Neural crest cell (in vitro differentiated cells): Measurements from ENCODE around the gene CMIP. TPM values are rescaled to one million over a fixed set of nuclear protein-coding genes. Genes with fewer than 3 reads are reported as not detected.

Source experiments
- DNase-seq: peaks from one replicate; pipeline ENCODE4 v3.0.0; 2021; ENCODE audit warnings: low read depth, mixed read lengths, low spot score
- H3K27ac Mint-ChIP-seq: one replicate; pipeline ENCODE4 v1.8.0; 2021; ENCODE audit warnings: mild to moderate bottlenecking, mixed read lengths; ENCODE audit not compliant: unreplicated experiment
- H3K27me3 Mint-ChIP-seq: 2 replicates; pipeline ENCODE4 v1.8.0; 2021; ENCODE audit warnings: low read depth, mild to moderate bottlenecking, mixed read lengths
- H3K36me3 Mint-ChIP-seq: 2 replicates; pipeline ENCODE4 v1.8.0; 2021; ENCODE audit warnings: low read depth, mild to moderate bottlenecking, mixed read lengths
- H3K4me1 Mint-ChIP-seq: 2 replicates; pipeline ENCODE4 v1.8.0; 2021; ENCODE audit warnings: mixed read lengths
- H3K4me3 Mint-ChIP-seq: one replicate; pipeline ENCODE4 v1.8.0; 2021; ENCODE audit warnings: mild to moderate bottlenecking, mixed read lengths
- H3K9me3 Mint-ChIP-seq: 2 replicates; pipeline ENCODE4 v1.8.0; 2021; ENCODE audit warnings: mixed read lengths
- total RNA-seq: library from RNA; stranded (reverse); gene quantifications from 2 replicates; pipeline ENCODE4 v1.2.1, GENCODE V29; 2021
- TF ChIP-seq, protein P1 (sequence below): fragments of 200-600 bp; sonication (generic); conservative IDR thresholded peaks from 2 replicates; pipeline ENCODE4 v1.5.0; 2021; ENCODE audit warnings: antibody characterized with exemption, mild to moderate bottlenecking

The CMIP gene
- total RNA-seq, 1 donor from 2014 or later, result 41.2 TPM

DNA sequence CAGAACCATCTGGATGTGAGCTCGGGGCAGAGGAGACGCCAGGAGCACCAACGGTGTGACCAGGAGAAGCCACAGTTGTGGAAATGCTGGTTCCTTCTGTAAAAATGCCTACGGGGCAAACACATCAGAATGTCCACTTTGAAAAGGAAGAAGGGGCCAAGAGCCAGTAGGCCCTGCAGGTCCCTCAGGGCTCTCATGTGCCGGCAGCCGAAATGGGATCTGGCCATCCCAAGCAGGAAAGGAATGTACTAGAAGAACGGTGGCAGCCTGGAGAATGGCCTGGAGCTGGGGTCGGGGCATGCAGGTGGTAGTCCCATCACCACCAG lies 172.4 kb downstream of the CMIP start:
- TF ChIP-seq, protein P1, sequence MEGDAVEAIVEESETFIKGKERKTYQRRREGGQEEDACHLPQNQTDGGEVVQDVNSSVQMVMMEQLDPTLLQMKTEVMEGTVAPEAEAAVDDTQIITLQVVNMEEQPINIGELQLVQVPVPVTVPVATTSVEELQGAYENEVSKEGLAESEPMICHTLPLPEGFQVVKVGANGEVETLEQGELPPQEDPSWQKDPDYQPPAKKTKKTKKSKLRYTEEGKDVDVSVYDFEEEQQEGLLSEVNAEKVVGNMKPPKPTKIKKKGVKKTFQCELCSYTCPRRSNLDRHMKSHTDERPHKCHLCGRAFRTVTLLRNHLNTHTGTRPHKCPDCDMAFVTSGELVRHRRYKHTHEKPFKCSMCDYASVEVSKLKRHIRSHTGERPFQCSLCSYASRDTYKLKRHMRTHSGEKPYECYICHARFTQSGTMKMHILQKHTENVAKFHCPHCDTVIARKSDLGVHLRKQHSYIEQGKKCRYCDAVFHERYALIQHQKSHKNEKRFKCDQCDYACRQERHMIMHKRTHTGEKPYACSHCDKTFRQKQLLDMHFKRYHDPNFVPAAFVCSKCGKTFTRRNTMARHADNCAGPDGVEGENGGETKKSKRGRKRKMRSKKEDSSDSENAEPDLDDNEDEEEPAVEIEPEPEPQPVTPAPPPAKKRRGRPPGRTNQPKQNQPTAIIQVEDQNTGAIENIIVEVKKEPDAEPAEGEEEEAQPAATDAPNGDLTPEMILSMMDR, result no peak
- no peak overlapping the region for H3K4me3 Mint-ChIP-seq
- H3K27ac Mint-ChIP-seq, result peak overlapping the region; percentile 17
- H3K9me3 Mint-ChIP-seq, result no peaks in the 10 kb centered on the region
- no peaks in the 10 kb centered on the region for H3K27me3 Mint-ChIP-seq
- DNase-seq, result no peak
- peaks cover 16% of the 10 kb centered on the region for H3K36me3 Mint-ChIP-seq
- H3K4me1 Mint-ChIP-seq, result peaks cover 15% of the 10 kb centered on the region

DNA sequence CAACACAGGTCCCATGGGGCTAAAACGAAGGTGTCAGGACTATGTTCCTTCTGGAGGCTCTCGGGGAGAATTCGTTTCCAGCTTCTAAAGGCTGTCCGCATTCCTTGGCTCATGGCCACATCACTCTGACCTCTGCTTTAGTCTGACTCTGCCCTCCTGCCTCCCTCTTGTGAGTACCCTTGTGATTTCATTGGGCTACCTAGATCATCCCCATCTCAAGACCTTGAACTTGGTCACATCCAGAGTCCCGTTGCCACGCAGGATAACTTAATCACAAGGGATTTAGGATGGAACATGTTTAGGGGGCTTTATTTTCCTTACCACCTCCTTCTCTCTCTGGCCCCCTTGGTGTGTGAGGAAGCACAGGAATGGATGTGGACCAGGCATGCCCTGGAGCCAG lies 173.6 kb downstream of the CMIP start:
- H3K36me3 Mint-ChIP-seq, result peaks cover 16% of the 10 kb centered on the region
- no peaks in the 10 kb centered on the region for H3K27me3 Mint-ChIP-seq
- no peak overlapping the region for H3K4me3 Mint-ChIP-seq
- no peak for DNase-seq
- TF ChIP-seq, protein P1, result no peak
- peaks cover 14% of the 10 kb centered on the region for H3K4me1 Mint-ChIP-seq
- no peak overlapping the region for H3K27ac Mint-ChIP-seq
- H3K9me3 Mint-ChIP-seq, result no peaks in the 10 kb centered on the region

- no peak for DNase-seq
- Mint-ChIP-seq H3K27ac (peak overlapping the region; percentile 68), H3K36me3 (peaks cover 16% of the 10 kb centered on the region), H3K4me1 (peaks cover 14% of the 10 kb centered on the region), H3K27me3 (no peaks in the 10 kb centered on the region), H3K9me3 (no peaks in the 10 kb centered on the region), H3K4me3 (no peak overlapping the region)
- TF ChIP-seq, protein P1, result no peak
These were observed 174.1 kb downstream of the CMIP start for GRCh38 chr16:81618661-81619060.

GRCh38 chr16:81620029-81620428 lies 175.4 kb downstream of the CMIP start:
- Mint-ChIP-seq H3K27ac (no peak overlapping the region), H3K4me1 (peaks cover 23% of the 10 kb centered on the region), H3K27me3 (no peaks in the 10 kb centered on the region), H3K9me3 (no peaks in the 10 kb centered on the region), H3K4me3 (no peak overlapping the region), H3K36me3 (peaks cover 16% of the 10 kb centered on the region)
- TF ChIP-seq, protein P1, result no peak
- no peak for DNase-seq

- no peaks in the 10 kb centered on the region for H3K27me3 Mint-ChIP-seq
- TF ChIP-seq, protein P1, result no peak
- no peaks in the 10 kb centered on the region for H3K9me3 Mint-ChIP-seq
- DNase-seq, result no peak
- no peak overlapping the region for H3K4me3 Mint-ChIP-seq
- H3K27ac Mint-ChIP-seq, result no peak overlapping the region
- peaks cover 16% of the 10 kb centered on the region for H3K36me3 Mint-ChIP-seq
- H3K4me1 Mint-ChIP-seq, result peaks cover 23% of the 10 kb centered on the region
These were observed 176.2 kb downstream of the CMIP start for GRCh38 chr16:81620796-81621195.

GRCh38 chr16:81621496-81621895 lies 176.9 kb downstream of the CMIP start:
- no peak for DNase-seq
- Mint-ChIP-seq H3K4me1 (peaks cover 22% of the 10 kb centered on the region), H3K36me3 (peaks cover 16% of the 10 kb centered on the region), H3K27ac (no peak overlapping the region), H3K27me3 (no peaks in the 10 kb centered on the region), H3K9me3 (no peaks in the 10 kb centered on the region), H3K4me3 (no peak overlapping the region)
- TF ChIP-seq, protein P1, result no peak
